ENCODE results near the gene LRRC28.

- TF ChIP-seq, protein P1, sequence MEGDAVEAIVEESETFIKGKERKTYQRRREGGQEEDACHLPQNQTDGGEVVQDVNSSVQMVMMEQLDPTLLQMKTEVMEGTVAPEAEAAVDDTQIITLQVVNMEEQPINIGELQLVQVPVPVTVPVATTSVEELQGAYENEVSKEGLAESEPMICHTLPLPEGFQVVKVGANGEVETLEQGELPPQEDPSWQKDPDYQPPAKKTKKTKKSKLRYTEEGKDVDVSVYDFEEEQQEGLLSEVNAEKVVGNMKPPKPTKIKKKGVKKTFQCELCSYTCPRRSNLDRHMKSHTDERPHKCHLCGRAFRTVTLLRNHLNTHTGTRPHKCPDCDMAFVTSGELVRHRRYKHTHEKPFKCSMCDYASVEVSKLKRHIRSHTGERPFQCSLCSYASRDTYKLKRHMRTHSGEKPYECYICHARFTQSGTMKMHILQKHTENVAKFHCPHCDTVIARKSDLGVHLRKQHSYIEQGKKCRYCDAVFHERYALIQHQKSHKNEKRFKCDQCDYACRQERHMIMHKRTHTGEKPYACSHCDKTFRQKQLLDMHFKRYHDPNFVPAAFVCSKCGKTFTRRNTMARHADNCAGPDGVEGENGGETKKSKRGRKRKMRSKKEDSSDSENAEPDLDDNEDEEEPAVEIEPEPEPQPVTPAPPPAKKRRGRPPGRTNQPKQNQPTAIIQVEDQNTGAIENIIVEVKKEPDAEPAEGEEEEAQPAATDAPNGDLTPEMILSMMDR (IDR thresholded peaks at IDR 0.05; ENCODE audit: low read depth, low read length, poor library complexity, severe bottlenecking) = no peak
- TF ChIP-seq EZH2phosphoT487 (IDR thresholded peaks at IDR 0.05; ENCODE audit: borderline replicate concordance, low read length) = no peak
Observed at GRCh38 chr15:99321468-99321867, 70.2 kb downstream of the LRRC28 start.

All from DOHH2 (cell line).